ENCODE measurements around the gene OTOF.

Gene OTOF

GRCh38 chr2:26477911-26478253 lies at the start of gene OTOF:
TSS of gene OTOF (minus strand) at chr2:26478124.
- H3K27ac ChIP-seq, result no peak within 1 kb of the TSS
- ChIA-PET POLR2A (ENCODE audit: low non-redundant PET) (no interaction called here), CTCF (no interaction called here)
- DNase-seq (ENCODE audit: low spot score), result peak; percentile 14
- no peak for TF ChIP-seq CTCF (conservative IDR thresholded peaks at IDR 0.05; ENCODE audit: low read depth)

- CTCF ChIA-PET, result no interaction called here
- H3K27ac ChIP-seq, result no peak overlapping the region
- peak; percentile 64 for DNase-seq (ENCODE audit: low spot score)
- POLR2A ChIA-PET (ENCODE audit: low non-redundant PET), result interaction anchor here (0.6 kb wide), 1 partner anchor 70 kb away, joined by 4 read pairs; no protein-coding TSS in a partner anchor
- TF ChIP-seq CTCF (conservative IDR thresholded peaks at IDR 0.05; ENCODE audit: low read depth), result no peak
Measured at GRCh38 chr2:26526589-26526988, 48.7 kb upstream of the OTOF start.

- no peak for TF ChIP-seq CTCF (conservative IDR thresholded peaks at IDR 0.05; ENCODE audit: low read depth)
- no peak for DNase-seq (ENCODE audit: low spot score)
- CTCF ChIA-PET, result no interaction called here
- H3K27ac ChIP-seq, result no peak overlapping the region
- POLR2A ChIA-PET (ENCODE audit: low non-redundant PET), result interaction anchor here (0.6 kb wide), 1 partner anchor 71 kb away, joined by 4 read pairs; no protein-coding TSS in a partner anchor
Measured at GRCh38 chr2:26526105-26526504, 48.2 kb upstream of the OTOF start.

- H3K27ac ChIP-seq, result no peak overlapping the region
- POLR2A ChIA-PET (ENCODE audit: low non-redundant PET), result no interaction called here
- TF ChIP-seq CTCF (conservative IDR thresholded peaks at IDR 0.05; ENCODE audit: low read depth), result no peak
- CTCF ChIA-PET, result no interaction called here
- no peak for DNase-seq (ENCODE audit: low spot score)
Measured at GRCh38 chr2:26523750-26524149, 45.8 kb upstream of the OTOF start.

- CTCF ChIA-PET, result interaction anchor here (2.8 kb wide), 1 partner anchor 55 kb away, joined by 12 read pairs; no protein-coding TSS in a partner anchor
- no peak for DNase-seq (ENCODE audit: low spot score)
- POLR2A ChIA-PET (ENCODE audit: low non-redundant PET), result no interaction called here
- TF ChIP-seq CTCF (conservative IDR thresholded peaks at IDR 0.05; ENCODE audit: low read depth), result no peak
- no peak overlapping the region for H3K27ac ChIP-seq
Measured at GRCh38 chr2:26522751-26523171, 44.8 kb upstream of the OTOF start.

- ChIA-PET CTCF (interaction anchor here (2.8 kb wide), 1 partner anchor 55 kb away, joined by 12 read pairs; no protein-coding TSS in a partner anchor), POLR2A (ENCODE audit: low non-redundant PET) (no interaction called here)
- DNase-seq (ENCODE audit: low spot score), result no peak
- TF ChIP-seq CTCF (conservative IDR thresholded peaks at IDR 0.05; ENCODE audit: low read depth), result no peak
- no peak overlapping the region for H3K27ac ChIP-seq
Measured at GRCh38 chr2:26522325-26522724, 44.4 kb upstream of the OTOF start.

- ChIA-PET CTCF (interaction anchor here (2.8 kb wide), 1 partner anchor 56 kb away, joined by 12 read pairs; no protein-coding TSS in a partner anchor), POLR2A (ENCODE audit: low non-redundant PET) (no interaction called here)
- no peak overlapping the region for H3K27ac ChIP-seq
- DNase-seq (ENCODE audit: low spot score), result no peak
- no peak for TF ChIP-seq CTCF (conservative IDR thresholded peaks at IDR 0.05; ENCODE audit: low read depth)
Measured at GRCh38 chr2:26521913-26522180, 43.9 kb upstream of the OTOF start.

Data from RWPE1 (cell line).